Fibroblast of peridontal ligament (primary cell): ENCODE data around the gene RNF31.
A peak's percentile ranks its signal among the peaks of the same experiment; 100 is the strongest.

Experiments
- DNase-seq: peaks from one replicate; pipeline ENCODE4 v3.0.0-alpha.2; 2010; ENCODE audit errors: extremely low read depth

Gene RNF31

DNA sequence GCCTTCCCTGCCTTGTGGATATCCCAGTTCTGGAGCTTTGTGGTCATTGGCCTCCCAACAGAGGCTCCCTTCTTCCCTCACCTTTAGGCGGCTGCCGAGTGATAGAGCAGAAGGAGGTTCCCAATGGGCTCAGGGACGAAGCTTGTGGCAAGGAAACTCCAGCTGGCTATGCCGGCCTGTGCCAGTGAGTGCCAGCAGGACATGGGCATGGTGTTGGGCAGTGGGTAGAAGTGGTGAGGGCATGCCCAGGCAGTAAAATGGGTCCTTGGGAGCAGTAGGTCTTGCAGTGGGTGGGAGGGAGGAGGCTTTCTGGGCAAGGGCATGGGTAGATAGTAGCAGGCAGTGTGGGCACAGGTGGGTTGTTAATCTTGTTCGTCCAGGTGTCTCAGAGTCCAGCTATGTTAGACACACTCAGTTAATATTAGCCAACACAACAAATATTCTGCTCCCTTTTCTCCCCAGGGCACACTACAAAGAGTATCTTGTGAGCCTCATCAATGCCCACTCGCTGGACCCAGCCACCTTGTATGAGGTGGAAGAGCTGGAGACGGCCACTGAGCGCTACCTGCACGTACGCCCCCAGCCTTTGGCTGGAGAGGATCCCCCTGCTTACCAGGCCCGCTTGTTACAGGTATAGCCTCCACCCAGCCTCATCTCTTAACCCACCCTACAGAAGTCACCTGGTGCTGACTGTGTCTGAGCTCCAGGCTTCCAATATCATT lies 12.6 kb downstream of the RNF31 start:
- DNase-seq = no peak

DNA sequence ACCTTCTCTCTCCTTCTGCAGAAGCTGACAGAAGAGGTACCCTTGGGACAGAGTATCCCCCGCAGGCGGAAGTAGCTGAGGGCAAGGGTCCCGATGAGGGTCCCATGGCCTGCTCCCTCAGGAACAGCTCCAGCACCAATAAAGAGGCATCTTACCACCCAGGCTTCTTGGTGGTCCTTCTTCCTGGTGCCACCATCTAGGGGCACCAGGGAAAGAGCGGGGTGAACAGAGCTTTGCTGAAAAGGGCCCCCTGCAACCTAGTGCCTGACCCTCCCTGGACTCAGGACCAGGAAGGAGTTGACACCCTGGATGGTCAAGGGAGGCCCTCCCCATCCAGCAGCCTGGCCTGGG lies 13.2 kb downstream of the RNF31 start:
- no peak for DNase-seq

GRCh38 chr14:24160850-24161804 lies 13.8 kb downstream of the RNF31 start, which contains the start of gene IRF9:
Gene IRF9 (plus strand): TSS chr14:24161265. CDS start chr14:24162145, 880 bp downstream.
- DNase-seq = peak; percentile 97

- DNase-seq = peak; percentile 16
Observed at GRCh38 chr14:24162093-24162492, 14.8 kb downstream of the RNF31 start.

GRCh38 chr14:24164518-24164991 lies 17.3 kb downstream of the RNF31 start:
- DNase-seq = no peak

GRCh38 chr14:24165785-24166184 lies 18.5 kb downstream of the RNF31 start:
- no peak for DNase-seq

DNA sequence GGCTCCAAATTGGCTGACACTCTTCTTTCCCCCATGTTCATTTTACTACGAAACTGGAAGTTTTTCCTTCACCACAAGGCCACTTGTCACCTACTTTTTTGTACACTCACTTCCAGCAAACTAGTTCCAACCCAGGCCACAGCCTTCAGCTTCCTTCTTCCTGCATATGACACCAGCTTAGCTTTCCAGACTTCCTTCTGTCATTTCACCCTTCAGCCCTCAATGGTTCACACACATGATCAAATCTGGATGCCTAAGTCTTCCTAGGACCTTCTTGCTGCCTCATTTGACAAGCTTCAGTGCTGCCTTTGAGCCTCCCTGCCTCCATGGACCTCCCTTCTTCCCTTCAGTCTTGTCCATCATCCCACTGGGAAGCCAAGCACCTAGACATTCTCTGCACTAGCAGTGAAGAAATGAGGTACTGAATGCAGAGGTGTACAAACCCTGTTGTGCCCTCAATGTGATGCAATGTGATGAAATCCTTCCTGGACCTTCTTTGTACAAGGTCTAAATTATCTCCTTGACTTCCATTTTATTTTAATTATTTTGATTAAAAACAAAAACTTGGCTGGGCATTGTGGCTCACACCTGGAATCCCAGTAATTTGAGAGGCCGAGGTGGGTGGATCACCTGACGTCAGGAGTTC lies 20.3 kb downstream of the RNF31 start:
- DNase-seq = no peak

DNA sequence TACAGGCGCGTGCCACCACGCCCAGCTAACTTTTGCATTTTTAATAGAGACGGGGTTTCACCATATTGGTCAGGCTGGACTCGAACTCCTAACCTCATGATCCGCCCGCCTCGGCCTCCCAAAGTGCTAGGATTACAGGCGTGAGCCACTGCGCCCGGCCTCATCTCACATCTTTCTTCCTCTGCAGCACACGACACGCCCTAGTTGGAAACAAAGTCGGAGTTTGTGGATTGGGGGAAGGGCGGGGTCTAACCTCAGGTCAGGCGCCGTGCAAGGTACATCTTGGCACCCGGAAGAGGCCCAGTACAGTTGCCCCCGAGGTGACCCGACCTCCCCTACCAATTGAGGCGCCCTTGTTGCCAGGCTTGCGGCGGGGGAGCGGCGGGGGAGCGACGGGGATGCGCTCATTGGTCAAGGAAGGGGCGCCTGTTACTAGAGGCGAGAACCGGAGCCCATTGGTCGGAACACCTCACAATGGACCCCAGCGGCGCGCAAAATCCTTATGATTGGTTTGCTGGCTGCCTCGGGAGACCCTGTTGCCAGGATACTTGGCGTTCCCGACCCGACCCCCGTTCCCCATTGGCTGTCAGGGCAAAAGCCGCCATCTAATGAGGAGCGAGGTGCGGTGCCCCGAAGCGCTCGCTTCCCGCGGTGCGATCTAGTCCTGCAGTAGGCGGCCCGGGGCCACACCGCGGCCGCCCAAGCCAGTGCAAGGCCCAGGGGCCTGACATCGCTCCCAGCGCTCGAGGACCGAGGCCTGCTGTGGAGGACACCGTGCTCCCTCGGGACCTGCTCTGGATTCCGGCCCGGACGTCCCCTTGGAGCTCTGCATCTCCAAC lies 24.3 kb downstream of the RNF31 start, which contains the start of gene REC8:
Gene REC8 (plus strand): TSS at position 659 of the 839 bp plus-strand sequence. CDS start 473 bp downstream, outside the sequence.
- DNase-seq = no peak

- no peak for DNase-seq
Observed at GRCh38 chr14:24172261-24172860, 25.1 kb downstream of the RNF31 start.

GRCh38 chr14:24172871-24173281 lies 25.6 kb downstream of the RNF31 start:
- no peak for DNase-seq

- DNase-seq = no peak
Observed at GRCh38 chr14:24176599-24176998, 29.3 kb downstream of the RNF31 start.

DNA sequence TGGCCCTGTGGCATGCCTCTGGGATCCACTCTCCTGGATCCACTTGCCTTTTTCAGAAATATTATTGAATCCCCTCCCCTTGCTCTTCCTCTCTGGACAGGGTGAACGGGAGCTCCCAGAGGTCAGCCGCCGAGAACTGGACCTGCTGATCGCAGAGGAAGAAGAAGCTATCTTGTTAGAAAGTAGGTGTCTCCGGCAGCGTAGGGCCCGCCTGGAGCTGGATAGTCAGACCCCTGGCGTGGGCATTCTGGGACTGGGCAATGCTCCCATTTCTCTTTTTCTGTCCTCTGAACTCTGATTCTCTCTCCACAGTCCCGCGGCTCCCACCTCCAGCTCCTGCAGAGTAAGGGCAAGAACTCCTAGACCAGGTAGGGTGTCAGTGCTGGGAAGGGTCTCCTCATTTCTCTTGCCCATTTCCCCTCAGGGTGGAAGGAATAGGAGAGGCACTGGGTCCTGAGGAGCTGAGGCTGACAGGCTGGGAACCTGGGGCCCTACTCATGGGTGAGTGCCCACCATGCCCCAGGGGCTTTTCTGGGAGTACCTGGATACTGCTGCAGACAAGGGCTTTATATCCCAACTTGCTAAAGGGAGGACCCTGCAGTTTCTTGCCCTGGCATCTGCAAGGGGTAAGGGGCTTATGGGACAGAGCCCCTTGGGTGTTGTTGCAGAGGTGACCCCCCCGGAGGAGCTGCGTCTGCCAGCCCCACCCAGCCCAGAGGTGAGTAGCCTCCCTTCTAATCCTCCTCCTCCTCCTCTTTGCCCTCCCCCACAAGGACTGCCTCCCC lies 29.9 kb downstream of the RNF31 start:
- DNase-seq = no peak

GRCh38 chr14:24177891-24178290 lies 30.6 kb downstream of the RNF31 start:
- DNase-seq = no peak

- DNase-seq = no peak
Observed at GRCh38 chr14:24178399-24179178, 31.3 kb downstream of the RNF31 start.

- DNase-seq = no peak
Observed at GRCh38 chr14:24179294-24179960, 32.1 kb downstream of the RNF31 start.

- DNase-seq = peak; percentile 91
Observed at GRCh38 chr14:24179961-24180796, 32.9 kb downstream of the RNF31 start.

GRCh38 chr14:24181371-24182077 lies 34.2 kb downstream of the RNF31 start:
- no peak for DNase-seq
